Nephron progenitor cell (in vitro differentiated cells): ENCODE data around the gene MIA.

Source experiments
- DNase-seq: peaks from one replicate; pipeline ENCODE4 v3.0.0; 2021
- H3K27ac Mint-ChIP-seq: 2 replicates; pipeline ENCODE4 v1.8.0; 2021; ENCODE audit warnings: mild to moderate bottlenecking, moderate library complexity, mixed read lengths
- H3K27me3 Mint-ChIP-seq: 2 replicates; pipeline ENCODE4 v1.8.0; 2021; ENCODE audit warnings: mild to moderate bottlenecking, low read depth, mixed read lengths; ENCODE audit not compliant: poor library complexity
- H3K36me3 Mint-ChIP-seq: 2 replicates; pipeline ENCODE4 v1.8.0; 2021; ENCODE audit warnings: low read depth, mixed read lengths
- H3K4me1 Mint-ChIP-seq: 2 replicates; pipeline ENCODE4 v1.8.0; 2021; ENCODE audit warnings: mixed read lengths
- H3K4me3 Mint-ChIP-seq: 2 replicates; pipeline ENCODE4 v1.8.0; 2021; ENCODE audit warnings: mild to moderate bottlenecking, moderate library complexity, mixed read lengths
- H3K9me3 Mint-ChIP-seq: 2 replicates; pipeline ENCODE4 v1.8.0; 2021; ENCODE audit warnings: mild to moderate bottlenecking, moderate library complexity, mixed read lengths
- CTCF ChIP-seq: fragments of 200-600 bp; sonication (generic); IDR thresholded peaks from 2 replicates; pipeline ENCODE4 v1.5.0; 2021; ENCODE audit warnings: antibody characterized with exemption

Gene MIA

DNA sequence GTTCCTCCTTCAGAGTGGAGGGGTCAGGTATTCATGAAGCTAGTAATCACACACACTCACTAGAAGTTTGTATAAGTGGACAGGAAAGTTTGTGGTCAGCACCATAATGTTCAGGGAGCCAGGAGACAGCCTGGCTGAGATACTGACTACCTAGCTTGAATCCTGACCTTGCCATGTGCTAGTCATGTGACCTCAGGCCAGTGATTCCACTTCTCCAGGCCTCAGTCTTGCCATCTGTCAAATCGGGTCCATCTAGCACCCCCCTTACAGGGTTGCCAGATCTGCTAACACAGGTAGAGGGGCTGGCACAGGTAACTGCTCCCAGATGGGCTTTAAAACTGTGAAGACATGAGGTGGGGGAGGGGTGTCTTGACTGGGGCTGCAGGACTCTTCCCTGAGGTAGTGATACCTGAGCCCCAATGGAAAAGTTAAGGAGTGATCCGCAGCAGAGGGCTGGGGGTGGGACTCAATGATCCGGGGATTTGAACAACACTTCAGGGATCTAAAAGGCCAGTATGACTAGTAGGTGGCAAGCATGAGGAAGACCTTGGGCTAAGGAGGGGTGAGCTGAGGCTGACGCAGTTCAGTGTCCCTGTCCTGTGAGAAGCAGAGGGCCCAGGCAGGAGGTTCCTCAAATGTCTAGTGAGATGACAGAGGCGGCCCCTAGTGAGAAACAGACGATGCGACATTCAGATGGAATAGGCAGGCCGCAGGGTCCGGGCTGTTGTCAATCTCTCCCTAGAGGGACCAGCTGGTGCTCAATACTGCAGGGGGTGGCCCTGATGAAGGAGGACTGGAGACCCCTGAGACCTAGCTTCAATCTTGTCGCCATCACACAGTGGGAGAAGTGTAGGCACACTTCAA is 33.6 kb upstream of the MIA start:
- TF ChIP-seq CTCF = no peak
- Mint-ChIP-seq H3K4me3 (no peak overlapping the region), H3K27me3 (peaks cover 6% of the 10 kb centered on the region), H3K9me3 (no peaks in the 10 kb centered on the region), H3K4me1 (peaks cover 18% of the 10 kb centered on the region), H3K27ac (peak overlapping the region; percentile 97), H3K36me3 (peaks cover 13% of the 10 kb centered on the region)
- DNase-seq = no peak

GRCh38 chr19:40742477-40742876 is 32.8 kb upstream of the MIA start:
- H3K4me1 Mint-ChIP-seq = peaks cover 18% of the 10 kb centered on the region

DNA sequence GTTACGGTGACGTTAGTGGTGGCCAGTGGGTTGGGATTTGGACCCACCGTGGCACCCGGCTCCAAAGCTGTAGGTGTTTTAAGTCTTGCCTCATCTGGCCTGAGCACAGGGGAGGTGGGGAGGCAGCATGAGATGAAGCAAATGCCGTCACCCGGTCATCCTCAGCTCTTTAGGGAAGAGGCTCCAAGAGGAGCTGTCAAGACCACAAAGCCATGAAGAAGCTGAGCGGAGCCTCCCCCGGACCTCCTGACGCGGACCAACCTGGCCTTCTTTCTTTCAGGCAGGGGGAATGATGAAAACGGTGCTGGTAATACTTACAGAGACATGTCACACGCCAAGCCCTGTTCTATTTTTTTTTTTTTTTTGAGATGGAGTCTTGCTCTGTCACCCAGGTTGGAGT is 32.4 kb upstream of the MIA start:
- peaks cover 21% of the 10 kb centered on the region for H3K4me1 Mint-ChIP-seq
- H3K27ac Mint-ChIP-seq = no peak overlapping the region
- DNase-seq = no peak
- no peaks in the 10 kb centered on the region for H3K9me3 Mint-ChIP-seq
- no peak overlapping the region for H3K4me3 Mint-ChIP-seq
- no peak for TF ChIP-seq CTCF
- H3K36me3 Mint-ChIP-seq = peaks cover 4% of the 10 kb centered on the region
- H3K27me3 Mint-ChIP-seq = peaks cover 6% of the 10 kb centered on the region

More at GRCh38 chr19:40742477-40742876, 32.8 kb upstream of the MIA start:
- Mint-ChIP-seq H3K27me3 (peaks cover 6% of the 10 kb centered on the region), H3K36me3 (peaks cover 7% of the 10 kb centered on the region), H3K4me3 (no peak overlapping the region), H3K9me3 (no peaks in the 10 kb centered on the region), H3K27ac (no peak overlapping the region)
- no peak for DNase-seq
- TF ChIP-seq CTCF = no peak

DNA sequence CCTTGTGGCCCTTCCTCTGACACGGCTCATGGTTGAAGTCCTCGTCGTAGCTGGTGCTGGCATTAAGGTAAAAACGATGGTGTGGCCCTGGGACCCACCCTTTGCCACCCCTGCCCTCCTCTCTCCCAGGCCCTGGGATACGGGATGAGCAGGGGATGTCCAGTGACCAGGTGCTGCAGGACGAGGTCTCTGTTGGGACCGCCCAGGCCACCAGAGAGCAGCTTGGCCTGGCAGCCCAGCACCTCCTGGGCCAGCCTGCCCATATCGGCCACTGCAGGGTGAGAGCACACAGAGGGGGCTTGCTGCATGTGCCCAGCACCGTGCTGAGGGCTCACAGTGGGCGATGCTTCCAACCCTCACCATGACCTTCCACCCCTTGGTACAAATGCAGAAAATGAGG is 31.4 kb upstream of the MIA start:
- no peak overlapping the region for H3K27ac Mint-ChIP-seq
- DNase-seq = no peak
- TF ChIP-seq CTCF = no peak
- H3K27me3 Mint-ChIP-seq = peaks cover 6% of the 10 kb centered on the region
- H3K36me3 Mint-ChIP-seq = peaks cover 1% of the 10 kb centered on the region
- H3K4me3 Mint-ChIP-seq = no peak overlapping the region
- H3K4me1 Mint-ChIP-seq = peaks cover 29% of the 10 kb centered on the region
- H3K9me3 Mint-ChIP-seq = no peaks in the 10 kb centered on the region

GRCh38 chr19:40744554-40745401 is 30.5 kb upstream of the MIA start:
- TF ChIP-seq CTCF = no peak
- peak overlapping the region; percentile 57 for H3K27ac Mint-ChIP-seq
- DNase-seq = no peak

More at GRCh38 chr19:40744554-40745401, 30.5 kb upstream of the MIA start:
- Mint-ChIP-seq H3K4me3 (no peak overlapping the region), H3K27me3 (peaks cover 12% of the 10 kb centered on the region), H3K36me3 (no peaks in the 10 kb centered on the region), H3K4me1 (peaks cover 37% of the 10 kb centered on the region), H3K9me3 (no peaks in the 10 kb centered on the region)
